Adipose tissue (tissue), 3 donors: ENCODE data around the gene BRINP1. TPM values are rescaled to one million over a fixed set of nuclear protein-coding genes. Genes with fewer than 3 reads are reported as not detected.
"Not testable (repeated sequence)": the region's sequence is repeated elsewhere in the genome, so short reads cannot be mapped to it uniquely, and the experiment has no call there.

Source experiments
- H3K27ac ChIP-seq: one replicate; pipeline ENCODE4 v1.5.1; 2013; ENCODE audit warnings: low read depth, low read length
- WGBS, 3 donors: extraction: QIAGEN DNeasy Blood & Tissue Kit; methylation state at CpG; one replicate each; pipeline ENCODE4 v1.1.7; 2013; 5-methylcytosine and 5-hydroxymethylcytosine counted together
- polyA plus RNA-seq, 3 donors: library from polyadenylated mRNA; stranded (reverse); fragments of 200-250 nt; gene quantifications; one replicate each; pipeline ENCODE4 v1.2.3, GENCODE V29; 2013
- donor health status: healthy with polysubstance abuse.
- donor health status: Bipolar disorder and iron deficiency.
- donor health status: healthy.

BRINP1 gene
- polyA plus RNA-seq, 3 donors: not detected

DNA sequence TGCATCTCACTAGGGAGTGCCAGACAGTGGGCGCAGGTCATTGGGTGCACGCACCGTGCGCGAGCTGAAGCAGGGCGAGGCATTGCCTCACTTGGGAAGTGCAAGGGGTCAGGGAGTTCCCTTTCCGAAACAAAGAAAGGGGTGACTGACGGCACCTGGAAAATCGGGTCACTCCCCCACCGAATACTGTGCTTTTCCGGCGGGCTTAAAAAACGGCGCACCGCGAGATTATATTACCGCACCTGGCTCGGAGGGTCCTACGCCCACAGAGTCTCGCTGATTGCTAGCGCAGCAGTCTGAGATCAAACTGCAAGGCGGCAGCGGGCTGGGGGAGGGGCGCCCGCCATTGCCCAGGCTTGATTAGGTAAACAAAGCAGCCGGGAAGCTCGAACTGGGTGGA lies 200.0 kb downstream of the BRINP1 start:
- H3K27ac ChIP-seq: not testable (repeated sequence)
- 19 to 25% (median 22%) methylated on average over 21 to 27 of the region's 27 CpGs for WGBS, 3 donors

DNA sequence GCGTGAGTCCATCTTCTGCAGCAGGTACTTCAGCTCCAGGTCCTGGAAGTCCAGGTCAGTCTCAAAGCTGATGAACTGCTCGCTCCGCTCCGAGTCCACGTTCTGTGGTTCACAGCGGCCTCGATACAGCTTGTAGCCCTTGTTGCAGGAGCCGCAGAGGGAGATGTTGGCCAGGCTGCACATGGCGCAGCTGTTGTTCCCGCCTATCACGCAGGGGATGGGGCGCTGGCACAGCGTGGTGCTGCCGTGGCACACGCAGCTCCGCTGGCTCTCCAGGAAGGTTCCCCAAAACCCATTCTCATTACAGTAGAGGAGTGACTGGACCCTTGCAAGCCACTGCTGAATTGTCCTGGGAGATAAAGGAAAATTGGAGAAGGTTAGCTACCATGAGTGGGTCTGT lies 201.4 kb downstream of the BRINP1 start:
- 94 to 97% (median 95%) methylated on average over 16 of the region's 16 CpGs for WGBS, 3 donors

DNA sequence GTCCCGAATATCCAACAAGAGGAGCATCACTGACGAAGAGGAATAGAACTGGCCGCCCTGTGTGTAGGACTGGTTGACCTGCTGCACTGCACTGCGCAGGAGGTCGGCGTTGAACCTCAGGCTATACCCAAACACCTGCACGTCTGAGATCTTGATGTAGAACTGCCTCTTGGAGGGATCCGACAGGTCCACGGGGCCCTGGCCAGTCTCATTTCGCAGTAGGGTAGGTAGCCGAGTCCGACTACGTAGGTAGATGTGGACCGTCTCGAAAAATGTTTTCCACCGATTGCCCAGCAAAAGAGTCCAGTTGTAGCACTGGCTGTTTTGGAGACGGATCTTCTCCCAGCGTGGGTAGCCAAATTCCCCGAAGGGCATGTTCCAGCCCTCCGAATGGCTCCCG lies 202.0 kb downstream of the BRINP1 start:
- H3K27ac ChIP-seq: no peak overlapping the region
- WGBS, 3 donors: 94 to 95% (median 95%) methylated on average over 21 of the region's 21 CpGs

More for the DNA sequence above, 201.4 kb downstream of the BRINP1 start:
- H3K27ac ChIP-seq: no peak overlapping the region

DNA sequence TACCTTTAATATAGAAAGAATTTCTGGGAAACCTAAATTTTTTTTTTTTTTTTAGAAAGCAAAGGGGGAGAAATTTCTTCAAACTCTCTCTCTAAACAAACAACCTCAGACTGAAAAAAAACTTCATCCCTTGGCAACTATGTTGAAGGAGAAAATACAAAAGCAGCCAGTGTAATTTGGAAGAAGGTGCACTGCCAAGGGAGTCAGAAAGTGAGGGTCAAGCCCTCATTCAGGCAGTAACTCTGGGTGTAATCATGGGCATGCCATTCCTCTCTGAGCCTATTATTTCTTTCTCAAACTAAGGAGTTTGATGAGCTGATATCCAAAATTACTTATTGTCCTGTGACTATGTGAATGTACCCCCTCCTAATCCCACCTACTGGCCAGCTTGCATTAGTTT lies 203.1 kb downstream of the BRINP1 start:
- no peak overlapping the region for H3K27ac ChIP-seq

DNA sequence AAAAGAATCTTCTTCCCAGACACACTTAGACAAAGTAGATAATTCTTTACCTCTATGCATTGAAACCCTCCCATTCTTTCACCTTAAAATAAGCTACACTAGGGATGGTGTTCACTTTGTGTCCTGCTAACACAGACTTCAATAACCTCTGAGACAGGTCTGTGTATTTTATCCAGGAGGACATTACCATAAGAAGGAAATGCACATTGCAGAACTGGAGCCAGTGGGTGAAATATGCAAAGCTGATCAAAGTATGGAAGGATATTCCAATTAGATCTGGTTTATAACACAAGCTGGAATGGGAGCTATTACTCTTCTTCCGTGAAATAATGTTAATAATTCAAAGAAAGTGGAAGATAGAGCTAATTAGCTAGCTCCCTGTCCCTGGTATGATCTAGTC lies 204.1 kb downstream of the BRINP1 start:
- no peak overlapping the region for H3K27ac ChIP-seq
- WGBS, 3 donors: 67 to 81% (median 68%) methylated on average over 1 of the region's 1 CpG

DNA sequence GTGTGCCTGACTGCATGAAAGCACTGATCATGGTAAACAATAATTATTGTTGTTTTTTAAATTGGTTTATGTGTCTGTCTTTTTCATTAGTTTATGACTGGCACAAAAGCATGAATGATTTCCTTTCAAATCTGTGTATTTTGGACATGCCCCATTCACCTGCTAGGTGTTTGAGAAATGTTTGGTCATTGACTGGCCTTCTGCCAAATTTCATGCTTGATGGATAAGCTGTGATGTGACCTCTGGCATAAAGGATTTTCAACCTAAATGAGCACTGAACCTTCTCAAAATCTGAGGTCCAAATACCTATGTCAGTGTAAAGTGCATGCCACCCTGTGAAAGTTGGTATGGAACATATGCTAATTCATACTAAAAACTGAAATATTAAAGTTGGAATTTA lies 204.5 kb downstream of the BRINP1 start:
- no peak overlapping the region for H3K27ac ChIP-seq

DNA sequence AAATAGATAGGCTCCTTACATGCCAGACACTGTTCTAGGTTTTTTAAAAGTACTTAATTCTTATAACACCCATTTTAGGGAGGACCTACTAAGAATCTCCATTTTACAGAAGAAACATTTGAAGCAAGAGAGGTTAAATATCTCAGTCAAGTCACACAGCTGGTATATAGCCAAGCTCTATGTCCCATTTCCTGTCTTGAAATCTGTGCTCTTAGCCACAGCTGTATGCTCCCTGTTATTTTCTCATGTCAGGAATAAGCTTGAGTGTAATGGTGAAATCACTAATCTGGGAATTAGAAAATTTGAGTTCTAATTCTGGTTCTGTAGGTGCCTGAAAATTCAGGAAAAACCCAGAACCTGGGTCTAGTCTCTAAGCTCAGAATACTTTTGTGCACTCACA lies 208.7 kb downstream of the BRINP1 start:
- H3K27ac ChIP-seq: no peak overlapping the region

DNA sequence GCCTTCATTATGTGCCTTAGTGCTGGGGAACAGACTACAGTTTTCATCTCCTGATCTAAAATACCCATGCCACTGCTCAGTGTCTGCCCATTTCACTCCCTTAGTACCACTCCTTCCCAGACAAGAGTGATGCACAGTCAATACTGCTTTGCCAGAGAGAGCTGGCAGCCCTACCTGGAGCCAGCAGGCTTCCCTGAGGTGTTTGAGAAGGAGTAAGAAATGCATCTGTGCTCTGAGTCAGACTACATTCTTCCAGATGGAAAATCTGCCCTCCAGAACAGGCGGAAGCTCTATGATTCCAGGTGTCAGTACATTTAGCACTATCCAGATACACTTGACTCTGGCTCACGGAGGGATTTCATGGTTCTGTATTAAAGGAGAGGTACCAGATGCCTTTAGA lies 209.8 kb downstream of the BRINP1 start:
- H3K27ac ChIP-seq: no peak overlapping the region
- WGBS, 3 donors: 73 to 85% (median 75%) methylated on average over 2 of the region's 2 CpGs

DNA sequence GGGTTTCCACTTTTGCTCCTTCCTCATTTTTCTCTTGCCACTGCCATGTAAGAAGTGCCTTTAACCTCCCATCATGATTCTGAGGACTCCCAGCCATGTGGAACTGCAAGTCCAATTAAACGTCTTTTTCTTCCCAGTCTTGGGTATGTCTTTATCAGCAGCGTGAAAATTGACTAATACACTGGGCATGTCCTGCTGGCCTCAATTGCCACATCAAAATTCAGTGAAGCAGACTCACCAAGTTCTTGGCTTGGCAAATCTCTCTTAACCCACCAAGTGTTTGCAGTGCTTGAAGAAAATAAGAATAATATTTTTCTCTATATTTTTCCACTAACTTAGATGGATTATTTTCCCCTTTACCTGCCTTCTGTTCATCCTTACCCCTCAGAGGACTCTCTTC lies 212.0 kb downstream of the BRINP1 start:
- H3K27ac ChIP-seq: no peak overlapping the region
- 73 to 79% (median 76%) methylated on average over 2 of the region's 2 CpGs for WGBS, 3 donors

DNA sequence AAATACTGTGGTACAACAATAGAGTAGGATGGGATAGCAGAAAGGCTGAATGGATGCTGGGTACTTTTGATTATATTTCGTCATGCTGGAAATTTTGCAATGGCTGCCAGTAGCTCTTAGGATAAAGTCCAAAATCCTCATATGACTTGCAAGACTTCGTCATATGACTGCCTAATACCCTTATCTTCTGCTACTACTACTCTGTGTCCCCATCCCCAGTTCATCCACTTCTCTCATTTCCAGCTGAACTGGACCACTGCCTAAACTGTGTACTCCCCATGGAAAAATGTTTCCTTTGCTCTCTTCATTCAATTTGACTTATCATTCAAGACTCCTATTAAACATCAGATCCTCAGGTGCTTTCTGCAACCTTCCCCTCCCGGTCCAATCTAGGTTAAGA lies 212.9 kb downstream of the BRINP1 start:
- WGBS, 3 donors: 64 to 80% (median 78%) methylated on average over 3 of the region's 3 CpGs
- no peak overlapping the region for H3K27ac ChIP-seq

DNA sequence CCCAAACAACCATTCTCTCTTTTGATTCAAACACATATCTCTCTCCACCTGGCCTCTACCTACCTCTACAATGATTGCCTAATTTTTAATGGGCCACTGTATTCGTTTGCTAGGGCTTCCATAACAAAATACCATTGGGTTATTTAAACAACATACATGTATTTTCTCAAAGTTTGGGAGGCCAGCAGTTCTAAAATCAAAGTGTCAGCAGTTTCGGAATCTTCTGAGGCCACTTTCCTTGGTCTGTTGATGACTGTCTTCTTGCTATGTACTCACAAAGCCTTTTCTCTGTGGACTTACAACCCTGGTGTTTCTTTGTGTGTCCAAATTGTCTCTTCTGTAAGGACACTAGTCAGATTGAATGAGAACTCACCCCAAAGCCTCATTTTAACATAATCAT lies 214.7 kb downstream of the BRINP1 start:
- WGBS, 3 donors: 67 to 77% (median 74%) methylated on average over 2 of the region's 2 CpGs

DNA sequence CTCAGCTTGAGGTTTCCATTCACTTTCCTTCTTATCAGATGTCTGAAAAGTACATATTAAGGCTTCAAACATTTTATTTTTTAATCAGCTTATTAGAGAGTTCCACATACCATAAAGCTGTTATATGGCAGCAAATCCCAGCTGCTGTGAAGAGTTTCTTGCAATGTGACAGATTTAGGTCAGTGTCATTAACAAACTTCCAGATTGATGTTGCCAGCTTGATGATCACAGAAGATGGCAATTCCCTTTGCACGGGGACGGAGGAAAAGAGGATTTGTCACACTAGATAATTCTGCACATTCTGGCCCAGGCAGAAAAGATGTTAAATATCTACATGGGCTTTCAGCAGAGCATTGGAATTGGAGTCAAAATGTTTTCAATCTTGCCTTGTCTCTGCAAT lies 215.8 kb downstream of the BRINP1 start:
- WGBS, 3 donors: 77 to 89% (median 81%) methylated on average over 2 of the region's 2 CpGs
- H3K27ac ChIP-seq: no peak overlapping the region

More for the DNA sequence above, 214.7 kb downstream of the BRINP1 start:
- no peak overlapping the region for H3K27ac ChIP-seq

DNA sequence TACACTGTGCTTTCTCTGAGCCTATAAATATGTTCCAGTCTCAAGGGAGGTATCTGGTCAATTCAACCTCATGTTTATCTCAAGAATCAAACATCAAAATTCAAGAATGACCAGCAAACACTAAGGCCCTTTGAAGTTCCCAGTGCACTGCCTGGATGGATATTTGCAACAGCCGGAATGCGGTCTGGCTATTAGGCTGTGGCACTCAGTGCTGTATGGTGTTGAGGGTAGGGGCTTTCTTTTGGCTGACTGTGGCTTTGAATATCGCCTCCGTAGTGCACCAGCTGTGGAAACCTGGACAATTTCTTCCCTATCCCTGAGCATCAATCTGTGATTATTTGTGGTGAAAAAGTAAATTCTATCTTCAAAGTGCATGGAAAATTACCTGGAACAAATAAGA lies 220.4 kb downstream of the BRINP1 start:
- H3K27ac ChIP-seq: no peak overlapping the region
- WGBS, 3 donors: 62 to 87% (median 76%) methylated on average over 4 of the region's 4 CpGs

DNA sequence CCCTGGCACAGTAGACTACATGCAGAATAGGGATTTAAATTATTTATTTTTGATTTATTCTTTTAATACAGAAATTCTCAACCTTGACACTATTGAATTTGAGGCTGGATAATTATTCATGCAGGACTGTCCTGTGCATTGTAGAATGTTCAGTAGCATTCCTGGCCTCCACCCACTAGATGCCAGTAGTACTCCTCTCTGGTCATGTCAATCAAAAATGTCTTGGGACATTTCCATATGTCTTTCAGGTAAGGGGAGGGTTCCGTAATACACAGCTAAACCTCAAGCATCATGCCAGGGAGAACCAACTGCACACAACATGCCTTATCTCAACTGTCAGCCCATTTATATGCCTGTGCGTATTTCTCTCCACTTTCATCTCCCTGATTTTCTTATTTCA lies 231.8 kb downstream of the BRINP1 start:
- WGBS, 3 donors: 64 to 91% (median 80%) methylated on average over 2 of the region's 2 CpGs

DNA sequence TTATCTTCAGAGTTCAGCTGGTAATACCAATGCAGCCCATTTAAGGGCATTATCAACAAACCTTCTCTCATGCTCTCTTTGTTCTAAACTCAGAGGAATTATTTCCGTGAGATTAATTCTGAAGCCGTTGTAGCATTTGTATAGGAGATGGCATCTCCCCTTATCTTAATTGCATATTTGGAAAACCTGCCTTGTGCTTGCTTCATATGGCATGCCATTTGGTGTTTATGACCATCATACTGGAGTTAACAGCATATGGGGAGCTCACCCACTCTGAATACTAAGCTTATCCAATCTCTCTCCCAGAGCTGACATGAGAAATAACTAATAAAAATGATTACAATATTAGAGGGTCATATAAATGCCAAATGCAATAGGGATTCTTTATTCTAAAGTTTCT lies 243.2 kb downstream of the BRINP1 start:
- no peak overlapping the region for H3K27ac ChIP-seq
- 22 to 61% (median 57%) methylated on average over 2 of the region's 2 CpGs for WGBS, 3 donors

More for the DNA sequence above, 231.8 kb downstream of the BRINP1 start:
- no peak overlapping the region for H3K27ac ChIP-seq

DNA sequence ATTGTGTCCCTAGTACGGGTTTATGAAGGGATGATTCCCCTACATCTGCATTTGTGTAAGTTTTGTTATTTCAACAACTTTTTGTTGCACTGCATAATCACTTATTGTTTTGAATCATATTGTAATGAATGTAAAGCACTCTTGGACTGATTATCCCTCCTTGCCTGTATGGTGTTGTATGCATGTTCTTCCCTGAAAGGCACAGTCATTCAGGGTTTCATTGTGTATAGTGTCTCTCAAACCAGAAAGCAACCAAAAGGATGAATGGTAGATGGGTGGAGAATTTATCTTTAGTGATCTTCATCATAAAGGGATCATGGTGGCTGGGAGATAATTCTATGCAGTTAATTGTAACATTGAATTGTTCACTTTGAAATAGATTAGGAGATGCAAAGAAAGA lies 247.3 kb downstream of the BRINP1 start:
- WGBS, 3 donors: 83 to 88% (median 86%) methylated on average over 1 of the region's 1 CpG
- H3K27ac ChIP-seq: no peak overlapping the region

DNA sequence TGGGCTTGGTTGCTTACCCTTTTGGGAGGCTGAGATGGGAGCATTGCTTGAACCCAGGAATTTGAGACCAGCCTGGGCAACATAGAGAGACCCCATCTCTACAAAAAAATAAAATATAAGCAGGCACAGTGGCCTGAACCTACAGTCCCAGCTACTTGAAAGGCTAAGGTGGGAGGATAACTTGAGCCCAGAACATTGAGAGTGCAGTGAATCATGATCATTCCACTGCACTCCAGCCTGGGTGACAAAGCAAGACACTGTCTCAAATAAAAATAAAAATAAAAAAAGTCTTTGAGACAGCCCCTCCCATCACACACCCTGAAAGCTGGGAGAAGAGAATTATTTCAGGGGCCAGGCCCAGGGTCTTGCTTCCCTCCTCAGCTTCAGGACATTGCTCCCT lies 251.8 kb downstream of the BRINP1 start:
- H3K27ac ChIP-seq: no peak overlapping the region
